DMS 273 (cell line): ENCODE data around the gene ITPRIPL2.

Experiments used
- DNase-seq: peaks from one replicate; lab custom pipeline; 2025; ENCODE audit not compliant: unreplicated experiment; lab: John Stamatoyannopoulos, UW

The ITPRIPL2 gene

GRCh38 chr16:19139436-19140091 lies 25.8 kb downstream of the ITPRIPL2 start:
- no peak for DNase-seq

GRCh38 chr16:19140396-19140795 lies 26.6 kb downstream of the ITPRIPL2 start:
- no peak for DNase-seq

DNA sequence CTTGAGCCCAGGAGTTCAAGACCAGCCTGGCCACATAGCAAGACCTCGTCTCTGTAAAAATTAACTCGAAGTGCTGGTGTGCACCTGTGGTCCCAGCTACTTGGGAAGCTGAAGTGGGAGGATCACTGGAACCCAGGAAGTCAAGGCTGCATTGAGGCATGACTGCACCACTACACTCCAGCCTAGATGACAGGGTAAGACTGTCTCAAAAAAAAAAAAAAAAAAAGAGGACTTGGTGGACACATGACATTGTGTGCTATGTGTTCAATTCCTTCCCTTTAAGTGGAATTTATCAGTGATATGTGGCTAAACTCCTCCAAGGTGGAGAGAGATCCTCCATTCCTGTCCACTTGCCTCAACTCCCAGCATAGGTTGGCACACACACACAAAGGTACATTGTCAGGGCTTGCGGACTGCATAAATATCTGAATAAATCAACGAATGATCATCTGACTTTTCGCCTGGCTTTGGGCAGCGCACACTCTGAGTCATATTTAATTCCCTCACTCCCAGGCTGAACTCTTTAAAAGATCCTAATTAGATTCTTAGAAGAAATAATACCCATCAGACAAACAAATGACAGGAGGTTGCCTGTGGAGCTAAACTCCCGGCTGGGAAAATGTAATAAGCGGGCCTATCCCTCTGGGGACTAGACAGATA lies 29.3 kb downstream of the ITPRIPL2 start:
- peak; percentile 40 for DNase-seq

- DNase-seq, result no peak
These were observed 29.8 kb downstream of the ITPRIPL2 start for GRCh38 chr16:19143599-19143956.

DNA sequence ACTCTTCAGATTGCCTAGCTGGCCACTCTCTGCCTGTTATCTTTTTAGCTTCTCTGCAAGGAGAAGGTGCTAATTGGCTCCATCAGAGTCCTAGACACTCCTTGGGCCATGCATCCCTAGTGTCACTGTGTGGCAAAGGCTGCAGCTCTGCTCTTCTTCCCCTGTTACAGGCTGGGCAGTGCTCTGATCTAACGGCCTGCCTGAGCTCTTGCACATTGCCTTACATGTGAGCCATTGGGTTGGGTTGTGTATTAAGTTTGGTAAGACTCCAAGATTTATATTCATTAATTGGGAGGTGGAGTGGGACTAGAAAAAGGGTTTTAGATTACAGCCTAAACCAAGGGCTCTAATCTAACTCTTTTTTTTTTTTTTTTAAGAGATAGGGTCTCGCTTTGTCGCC lies 31.2 kb downstream of the ITPRIPL2 start:
- DNase-seq, result no peak

DNA sequence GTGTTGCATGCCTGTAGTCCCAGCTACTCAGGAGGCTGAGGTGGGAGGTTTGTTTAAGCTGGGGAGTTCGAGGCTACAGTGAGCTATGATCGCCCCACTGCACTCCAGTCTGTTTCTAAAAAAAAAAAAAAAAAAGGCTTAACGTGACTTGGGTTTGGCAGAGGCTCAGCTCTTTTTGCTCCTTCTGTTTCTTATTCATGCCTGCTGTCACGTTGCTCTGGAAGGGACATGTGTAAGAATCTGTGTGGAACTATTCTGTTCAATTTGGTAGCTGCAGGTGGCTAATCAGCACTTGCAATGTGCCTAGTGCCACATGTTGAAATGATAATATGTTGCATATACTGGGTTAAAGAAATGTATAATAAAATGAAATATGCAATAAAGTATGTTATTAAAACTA lies 33.4 kb downstream of the ITPRIPL2 start:
- peak; percentile 78 for DNase-seq

DNA sequence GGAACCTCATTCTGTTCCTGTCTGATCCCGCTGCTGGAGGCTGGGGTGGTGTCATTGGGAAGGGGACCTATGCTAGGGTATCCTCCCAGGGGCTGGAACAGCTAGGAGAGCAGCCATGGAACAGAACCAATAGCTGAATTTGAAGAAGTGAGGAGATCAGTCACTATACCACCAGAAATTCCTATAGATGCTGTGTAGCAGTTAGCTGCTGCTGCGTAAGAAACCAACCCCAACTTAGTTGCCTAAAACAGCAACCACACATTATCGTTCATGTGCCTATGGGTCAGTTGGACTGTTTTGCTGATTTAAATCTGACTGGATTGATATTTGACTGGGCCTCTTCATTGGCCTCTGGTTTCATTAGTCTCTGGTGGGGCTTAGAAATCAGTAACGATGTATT lies 33.9 kb downstream of the ITPRIPL2 start:
- DNase-seq, result no peak

GRCh38 chr16:19148189-19148588 lies 34.4 kb downstream of the ITPRIPL2 start:
- no peak for DNase-seq

DNA sequence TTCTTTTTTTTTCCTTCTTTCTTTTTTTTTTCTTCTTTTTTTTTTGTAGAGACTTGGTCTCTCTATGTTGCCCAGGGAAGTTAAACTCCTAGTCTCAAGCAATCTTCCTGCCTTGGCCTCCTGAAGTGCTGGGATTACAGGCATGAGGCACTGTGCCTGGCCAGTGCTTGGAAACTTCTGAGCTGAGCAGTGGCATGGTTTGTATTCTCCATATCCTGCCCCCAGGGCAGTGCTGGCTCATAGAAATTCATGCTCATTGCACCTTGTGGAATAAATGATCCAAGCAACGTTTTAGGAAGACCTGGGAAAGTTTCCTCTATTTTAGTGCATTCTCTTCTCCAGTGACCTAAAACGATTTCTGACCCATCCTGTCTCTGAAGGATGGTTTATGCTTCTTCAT lies 37.5 kb downstream of the ITPRIPL2 start:
- DNase-seq, result no peak

DNA sequence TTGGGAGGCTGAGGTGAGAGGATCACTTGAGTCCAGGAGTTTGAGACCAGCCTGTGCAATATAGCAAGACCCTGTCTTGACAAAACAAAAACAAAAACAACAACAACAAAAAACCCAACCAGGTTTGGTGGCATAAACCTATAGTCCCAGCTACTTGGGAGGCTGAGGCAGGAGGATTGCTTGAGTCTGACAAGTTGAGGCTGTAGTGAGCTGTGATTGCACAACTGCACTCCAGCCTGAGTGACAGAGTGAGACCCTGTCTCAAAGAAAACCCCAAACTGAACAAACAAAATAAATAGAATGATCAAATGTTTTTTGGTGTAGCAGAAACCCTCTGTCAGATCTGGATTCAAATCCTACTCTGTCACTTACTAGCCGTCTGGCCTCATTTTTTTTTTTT lies 38.3 kb downstream of the ITPRIPL2 start:
- DNase-seq, result no peak

- DNase-seq, result peak; percentile 66
These were observed 40.1 kb downstream of the ITPRIPL2 start for GRCh38 chr16:19153876-19154275.

GRCh38 chr16:19162085-19162484 lies 48.3 kb downstream of the ITPRIPL2 start:
- no peak for DNase-seq

DNA sequence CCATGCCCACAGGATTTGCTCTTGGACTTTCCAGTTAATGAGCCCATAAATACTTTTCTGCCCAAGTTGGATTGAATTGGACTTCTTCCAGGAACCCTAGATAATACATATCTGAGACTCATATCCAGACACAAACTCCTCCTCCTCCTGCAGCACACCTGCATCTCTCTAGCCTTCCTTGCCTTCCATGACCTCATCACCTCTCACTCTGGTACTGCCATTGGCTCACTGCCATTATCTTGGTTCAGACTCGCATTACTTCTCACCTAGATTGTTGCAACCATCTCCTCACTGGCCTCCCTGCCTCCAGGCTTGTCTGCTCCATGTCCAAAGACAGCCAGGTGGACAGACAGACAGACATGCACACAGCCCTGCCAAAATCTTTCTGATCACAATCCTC lies 49.5 kb downstream of the ITPRIPL2 start:
- DNase-seq, result no peak

DNA sequence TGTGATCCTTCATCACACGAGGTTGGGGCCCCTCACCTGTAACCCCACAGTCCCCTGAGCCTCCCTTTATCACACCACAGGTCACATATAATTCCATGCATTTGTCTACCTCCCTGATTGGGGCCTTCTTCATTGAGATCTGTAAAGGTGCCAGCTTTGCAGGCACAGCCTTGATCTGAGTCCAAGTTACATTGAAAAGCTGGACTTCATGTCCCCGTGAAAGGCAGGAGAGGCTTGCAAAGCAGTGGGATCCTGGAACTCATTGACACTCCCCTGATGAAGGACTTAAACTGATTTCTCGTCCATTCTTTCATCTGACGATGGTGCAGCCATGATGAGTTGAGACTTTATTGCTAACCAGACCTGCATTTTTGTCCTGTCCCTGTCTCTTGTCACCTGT lies 50.5 kb downstream of the ITPRIPL2 start:
- no peak for DNase-seq

DNA sequence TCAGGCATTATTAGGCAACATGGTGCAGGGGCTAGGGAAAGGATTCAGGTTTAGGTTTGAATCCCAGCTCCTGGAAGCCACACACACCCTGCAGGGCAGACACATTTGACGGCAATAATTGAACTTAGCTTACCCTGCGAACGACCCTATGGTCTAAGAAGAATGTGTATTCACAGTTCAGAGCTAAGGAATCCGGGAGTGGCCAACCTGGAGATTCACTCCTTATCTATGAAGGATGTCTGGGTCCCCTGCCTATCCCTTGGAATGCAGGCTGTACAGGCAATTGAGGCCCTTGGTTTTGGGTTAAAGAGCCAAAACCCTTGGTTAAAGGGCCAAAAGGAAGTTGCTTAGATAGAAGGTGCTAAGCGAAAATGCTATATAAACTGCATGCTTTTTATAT lies 51.3 kb downstream of the ITPRIPL2 start:
- DNase-seq, result no peak

DNA sequence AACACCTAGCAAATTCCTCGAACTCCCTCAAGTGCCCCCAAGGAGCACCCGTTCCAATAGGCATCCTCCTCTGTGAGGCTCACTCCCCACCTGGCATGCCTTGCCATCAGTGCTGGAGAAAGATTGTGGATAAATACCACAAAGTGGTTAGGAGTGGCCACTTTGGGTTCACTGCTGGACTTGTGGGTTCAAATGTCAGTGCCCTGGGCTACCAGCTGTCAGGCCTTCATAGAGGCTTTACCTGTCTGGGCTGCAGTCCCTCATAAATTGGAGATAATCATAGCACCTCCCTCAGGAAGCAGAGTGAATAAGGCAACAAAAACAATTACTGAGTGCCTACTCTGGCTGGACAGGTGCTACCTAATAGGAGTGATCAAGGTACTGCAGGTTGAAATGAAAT lies 52.7 kb downstream of the ITPRIPL2 start:
- peak; percentile 25 for DNase-seq

GRCh38 chr16:19167710-19168370 lies 54.1 kb downstream of the ITPRIPL2 start, which contains the start of gene SYT17:
Gene SYT17, plus strand, starts transcription at chr16:19168240. Its CDS starts 407 bp downstream, at chr16:19168647.
- DNase-seq, result peak; percentile 94

GRCh38 chr16:19168371-19169081 lies 54.8 kb downstream of the ITPRIPL2 start:
- DNase-seq, result peak; percentile 91

GRCh38 chr16:19169082-19169639 lies 55.4 kb downstream of the ITPRIPL2 start:
- DNase-seq, result no peak

DNA sequence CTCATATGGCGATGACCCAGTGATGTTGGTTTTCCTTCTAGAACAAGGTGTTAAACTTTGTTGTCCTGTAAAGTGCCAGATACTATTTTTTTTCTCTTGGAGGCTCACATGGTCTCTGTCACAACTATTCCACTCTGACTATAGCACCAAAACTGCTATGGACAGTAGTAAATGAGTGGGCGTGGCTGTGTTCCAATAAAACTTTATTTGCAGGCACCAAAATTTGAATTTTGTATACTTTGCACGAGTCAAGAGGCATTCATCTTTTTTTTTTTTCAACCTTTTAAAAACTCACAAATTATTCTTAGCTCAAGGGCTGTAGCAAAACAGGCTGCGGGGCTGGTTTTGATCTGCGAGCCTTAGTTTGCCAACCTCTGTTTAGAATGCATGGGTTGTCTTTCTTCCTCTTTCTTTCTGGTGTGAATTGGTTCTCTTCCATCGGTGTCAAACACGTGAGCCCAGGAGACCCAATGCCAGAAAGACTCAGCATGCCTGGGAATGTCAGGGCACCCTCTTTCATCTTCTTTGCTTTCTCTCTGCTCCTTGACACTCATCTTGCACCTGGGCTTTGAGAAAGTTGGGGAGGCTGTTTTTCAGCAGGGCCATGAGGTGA lies 56.4 kb downstream of the ITPRIPL2 start:
- no peak for DNase-seq
